C1 segment of cervical spinal cord (tissue), 14 donors: Measurements from ENCODE around the gene CPOX.
"Not testable (repeated sequence)": the region's sequence is repeated elsewhere in the genome, so short reads cannot be mapped to it uniquely, and the experiment has no call there.

Experiments used
- DNase-seq, 14 donors: peaks; one replicate each; lab custom pipeline; 2025; lab: John Stamatoyannopoulos, UW

CPOX gene

GRCh38 chr3:98593046-98593936 lies at the start of gene CPOX:
Gene CPOX, minus strand, starts transcription at chr3:98593611. Its CDS starts 107 bp downstream, at chr3:98593504.
- peak in 13 of 14 donors; percentile 42 to 91 (median 83) for DNase-seq

DNA sequence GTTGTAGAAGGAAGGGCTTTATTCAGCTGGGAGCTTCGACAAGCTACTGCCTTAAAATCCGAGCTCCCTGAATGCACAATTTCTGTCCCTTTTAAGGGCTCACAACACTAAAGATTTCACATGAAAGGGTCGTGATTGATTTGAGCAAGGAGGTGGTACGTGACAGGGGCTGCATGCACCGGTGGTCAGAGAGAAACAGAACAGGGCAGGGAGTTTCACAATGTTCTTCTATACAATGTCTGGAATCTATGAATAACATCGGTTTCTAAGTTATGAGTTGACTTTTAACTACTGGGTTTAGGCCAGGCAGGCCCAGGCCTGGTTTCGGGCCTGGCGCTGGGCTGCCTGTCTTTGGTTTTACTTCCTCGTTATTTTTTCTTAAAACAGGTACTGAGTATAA lies 49.4 kb upstream of the CPOX start:
- DNase-seq = not testable (repeated sequence)

DNA sequence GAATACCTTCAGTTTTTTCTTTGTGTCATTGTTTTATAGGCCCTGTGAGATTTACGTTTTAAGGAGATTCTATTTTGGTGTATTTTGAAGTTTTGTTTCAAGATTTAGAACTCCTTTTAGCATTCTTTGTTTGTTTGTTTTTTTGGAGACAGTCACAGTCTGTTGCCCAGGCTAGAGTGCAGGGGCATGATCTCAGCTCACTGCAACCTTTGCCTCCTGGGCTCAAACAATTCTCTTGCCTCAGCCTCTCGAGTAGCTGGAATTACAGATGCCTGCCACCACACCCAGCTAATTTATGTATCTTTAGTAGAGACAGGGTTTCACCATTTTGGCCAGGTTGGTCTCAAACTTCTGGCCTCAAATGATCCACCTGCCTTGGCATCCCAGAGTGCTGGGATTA lies 48.3 kb upstream of the CPOX start:
- not testable (repeated sequence) for DNase-seq

DNA sequence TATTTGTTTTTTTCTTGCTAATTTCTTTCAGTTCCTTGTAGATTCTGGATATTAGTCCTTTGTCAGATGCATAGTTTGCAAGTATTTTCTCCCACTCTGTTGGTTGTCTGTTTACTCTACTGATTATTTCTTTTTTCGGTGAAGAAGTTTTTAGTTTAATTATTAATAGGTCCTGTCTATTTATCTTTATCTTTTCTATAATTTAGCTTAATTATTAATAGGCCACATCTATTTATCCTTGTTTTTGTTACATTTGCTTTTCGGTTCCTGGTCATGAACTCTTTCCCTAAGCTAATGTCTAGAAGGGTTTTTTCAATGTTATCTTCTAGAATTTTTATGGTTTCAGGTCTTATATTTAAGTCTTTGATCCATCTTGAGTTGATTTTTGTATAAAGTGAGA lies 45.1 kb upstream of the CPOX start:
- not testable (repeated sequence) for DNase-seq

DNA sequence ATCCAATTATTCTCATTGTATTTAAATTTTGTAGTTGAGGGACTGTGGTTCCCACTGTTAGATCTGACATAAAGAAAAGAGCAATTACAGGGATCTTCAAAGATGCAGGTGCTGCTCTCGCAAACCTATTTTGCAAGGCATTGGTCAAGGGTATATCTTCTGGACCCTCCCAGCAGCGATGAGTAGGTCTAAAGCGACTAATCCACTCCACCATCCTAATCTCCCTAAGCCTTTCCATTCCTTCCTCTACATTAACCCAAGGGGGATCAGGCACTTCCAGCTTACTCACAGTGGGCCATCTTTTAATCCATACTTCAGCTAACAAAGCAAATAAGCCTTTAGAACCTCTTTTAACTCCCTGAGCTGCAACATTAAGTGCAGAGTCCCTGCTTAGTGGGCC lies 37.0 kb upstream of the CPOX start:
- DNase-seq = no peak

DNA sequence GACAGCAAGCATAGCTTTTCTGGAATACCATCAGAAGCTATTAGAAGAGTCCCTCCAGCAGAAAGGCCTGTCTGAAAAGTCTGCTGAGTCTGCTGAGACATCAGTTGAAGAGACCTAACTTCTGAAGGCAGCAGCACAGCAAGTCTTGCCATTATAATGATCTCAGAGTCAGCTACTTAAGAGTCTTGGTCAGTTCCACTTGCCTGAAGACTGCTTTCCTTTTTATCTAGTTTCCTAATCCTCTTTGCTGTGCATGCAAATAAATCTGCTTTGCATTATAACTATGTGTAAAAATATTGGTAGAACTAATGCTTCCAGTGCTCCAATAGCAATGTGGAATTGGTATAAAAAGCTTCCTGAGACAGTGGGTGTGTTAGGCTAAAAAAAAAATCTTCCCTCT lies 34.9 kb upstream of the CPOX start:
- DNase-seq = no peak

DNA sequence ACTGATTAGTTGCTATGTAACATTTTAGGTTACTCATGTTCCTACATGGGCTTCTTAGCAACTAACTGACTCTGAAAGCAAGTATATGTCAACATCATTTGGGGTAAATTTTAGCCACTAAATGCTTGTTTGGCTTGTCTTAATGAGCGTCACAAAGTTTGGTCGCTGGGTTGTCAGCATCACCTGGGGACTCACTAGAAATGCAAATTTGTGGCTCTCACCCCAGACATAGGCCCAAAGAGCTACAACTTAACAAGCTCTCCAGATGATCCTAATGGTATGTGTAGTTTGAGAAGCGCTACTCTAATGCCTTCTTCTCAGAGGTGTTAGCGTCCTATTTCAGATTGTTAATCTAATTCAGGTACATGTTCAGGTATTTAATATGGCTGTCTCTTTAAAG lies 32.7 kb upstream of the CPOX start:
- no peak for DNase-seq

DNA sequence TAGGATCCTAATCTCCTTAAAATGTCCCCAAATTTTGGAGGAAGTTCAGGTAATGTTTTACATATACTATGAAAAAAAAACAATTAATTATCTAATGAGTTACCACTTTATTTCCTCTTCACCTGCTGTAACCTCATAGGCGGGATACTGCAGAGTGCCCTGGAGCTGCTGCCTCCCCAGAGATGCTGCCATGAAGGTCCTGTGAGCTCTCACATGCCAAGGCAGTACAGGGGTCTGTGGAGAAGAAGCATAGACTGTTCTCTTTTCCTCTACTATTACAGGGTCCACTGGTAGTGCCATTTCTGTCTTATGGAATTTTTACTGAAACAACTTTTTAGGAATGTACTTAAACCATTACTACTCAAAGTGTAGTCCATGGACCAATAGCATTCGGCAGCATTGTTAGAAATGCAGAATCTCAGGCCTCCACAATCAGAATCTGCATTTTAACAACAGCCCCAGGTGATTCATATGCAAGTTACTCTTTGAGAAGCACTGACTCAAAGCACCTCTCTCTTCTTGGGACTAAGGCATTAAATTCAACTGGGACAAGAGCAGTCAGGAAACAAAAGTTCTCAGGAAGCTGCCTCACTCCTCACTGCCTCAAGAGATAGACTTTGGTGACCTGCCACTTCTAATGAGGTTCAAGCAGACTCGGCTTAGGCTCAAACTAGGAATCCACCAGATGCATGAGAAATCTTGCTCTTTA lies 30.3 kb upstream of the CPOX start:
- no peak for DNase-seq

DNA sequence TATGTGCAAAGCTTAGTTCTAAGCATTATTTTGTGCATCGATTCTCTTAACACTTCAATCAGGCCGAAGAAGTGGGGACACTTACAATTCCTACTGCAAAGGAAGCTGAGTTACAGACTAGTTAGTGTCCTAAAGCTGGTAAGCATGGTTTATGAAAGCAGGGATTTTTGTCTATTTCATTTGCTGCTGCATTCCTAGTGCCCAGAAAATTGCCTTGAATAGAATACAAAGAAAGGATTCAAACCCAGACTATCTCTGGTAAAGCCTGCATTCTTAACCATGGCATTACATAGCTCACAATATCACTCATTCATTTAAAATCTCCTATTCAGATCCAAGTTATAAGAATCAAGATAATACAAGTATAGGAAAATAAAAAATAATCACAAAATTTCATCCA lies 24.4 kb upstream of the CPOX start:
- no peak for DNase-seq

DNA sequence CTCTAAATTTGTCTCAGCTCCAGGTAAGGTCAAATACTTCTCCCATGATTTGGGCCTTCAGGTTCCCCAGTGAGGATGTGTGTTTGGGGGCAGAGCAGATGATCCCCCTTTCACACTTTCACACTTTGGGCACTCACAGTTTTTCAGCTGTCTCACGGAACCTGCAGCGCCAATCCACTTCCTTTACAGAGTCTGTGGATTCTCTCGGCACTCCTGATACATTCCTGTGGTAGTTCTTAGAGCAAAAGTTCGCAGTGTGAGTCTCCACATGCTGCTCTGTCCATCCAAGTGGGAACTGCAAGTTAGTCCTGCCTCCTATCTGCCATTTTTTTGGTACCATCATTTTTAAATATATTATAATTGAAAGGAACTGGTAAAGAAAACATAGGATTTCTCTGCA lies 20.2 kb upstream of the CPOX start:
- no peak for DNase-seq

GRCh38 chr3:98612996-98613517 lies 19.6 kb upstream of the CPOX start:
- peak in 4 of 14 donors; percentile 7 to 49 (median 32) for DNase-seq

- DNase-seq = no peak
These were observed 19.2 kb upstream of the CPOX start for GRCh38 chr3:98612587-98612986.

DNA sequence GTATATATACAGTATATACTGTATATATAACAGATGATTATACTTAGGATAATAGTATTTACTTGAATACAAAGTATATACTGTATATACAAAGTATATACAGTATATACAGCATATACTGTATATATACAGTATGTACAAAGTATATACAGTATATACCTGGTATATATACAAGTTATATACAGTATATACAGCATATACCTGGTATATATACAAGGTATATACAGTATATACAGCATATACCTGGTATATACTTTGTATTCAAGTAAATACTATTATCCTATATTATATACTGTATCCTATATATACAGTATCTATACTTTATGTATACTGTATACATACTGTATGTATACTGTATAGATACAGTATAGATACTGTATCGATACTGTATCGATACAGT lies 14.6 kb upstream of the CPOX start:
- DNase-seq = no peak

GRCh38 chr3:98603580-98603979 lies 10.2 kb upstream of the CPOX start:
- DNase-seq = no peak

GRCh38 chr3:98602078-98602678 lies 8.8 kb upstream of the CPOX start:
- peak in 2 of 14 donors; percentile 4 to 23 for DNase-seq

- no peak for DNase-seq
These were observed 7.8 kb upstream of the CPOX start for GRCh38 chr3:98601180-98601579.

DNA sequence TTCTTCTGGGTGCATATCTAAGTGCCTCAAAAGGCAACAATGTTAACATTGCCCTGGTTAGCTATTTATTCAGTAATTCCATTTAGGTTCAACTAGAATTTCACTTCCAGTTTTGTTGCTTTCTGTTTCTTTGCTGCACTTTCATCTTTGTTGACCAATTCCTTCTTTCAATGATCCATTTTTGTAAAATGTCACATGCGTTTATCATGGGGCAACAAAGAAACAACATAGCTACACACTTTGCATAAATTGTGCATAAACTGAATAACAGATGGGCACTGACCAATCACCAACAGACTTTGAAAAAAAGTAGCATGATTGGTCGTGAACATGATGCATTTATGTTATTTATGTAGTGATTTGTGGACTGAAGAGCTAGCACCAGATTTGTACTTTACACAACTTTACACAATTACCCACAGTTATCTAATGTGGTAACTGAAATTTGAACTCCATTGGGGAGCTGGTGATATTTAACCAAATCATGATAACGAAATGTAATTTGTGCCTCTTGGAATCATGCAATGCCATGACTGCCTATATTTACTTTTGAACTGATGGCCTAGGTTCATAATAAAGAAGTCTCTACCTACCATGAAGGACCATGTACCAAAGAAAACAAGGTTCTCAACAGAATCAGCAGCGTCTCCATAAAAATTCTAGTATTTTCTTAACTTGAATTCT lies 7.1 kb upstream of the CPOX start:
- DNase-seq = no peak

DNA sequence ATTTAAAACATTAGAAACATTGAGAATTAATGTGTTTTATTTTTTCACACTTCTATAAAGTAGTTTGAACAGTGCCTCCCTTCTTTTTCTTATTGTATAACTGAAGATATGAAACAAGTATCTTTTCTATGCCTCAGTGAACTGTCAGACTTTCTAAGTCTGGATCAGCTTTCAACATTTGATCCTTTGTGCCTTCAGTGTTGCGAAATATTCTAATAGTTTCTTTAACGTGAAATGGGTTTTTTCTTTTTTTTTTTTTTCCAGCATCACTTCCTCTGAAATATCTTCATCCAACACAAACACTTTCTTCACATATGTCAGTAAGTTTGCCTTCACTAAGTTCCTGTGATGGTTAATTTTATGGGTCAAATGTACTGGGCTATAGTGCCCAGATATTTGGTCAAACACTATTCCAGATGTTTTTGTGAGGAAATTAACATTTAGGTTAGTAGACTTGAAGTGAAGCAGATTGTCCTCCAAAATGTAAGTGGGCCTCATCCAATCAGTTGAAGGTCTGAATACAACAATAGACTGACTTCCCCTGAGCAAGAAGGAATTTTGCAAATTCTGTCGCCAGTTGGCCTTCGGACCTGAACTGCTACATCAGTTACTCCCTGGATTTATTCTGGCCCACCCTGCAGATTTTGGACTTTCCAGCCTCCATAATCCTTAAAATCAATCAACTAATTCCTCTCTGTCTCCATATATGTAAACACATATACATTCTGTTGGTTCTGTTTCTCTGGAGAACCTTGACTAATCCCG lies 6.4 kb upstream of the CPOX start:
- DNase-seq = no peak

GRCh38 chr3:98598492-98598891 lies 5.1 kb upstream of the CPOX start:
- no peak for DNase-seq

DNA sequence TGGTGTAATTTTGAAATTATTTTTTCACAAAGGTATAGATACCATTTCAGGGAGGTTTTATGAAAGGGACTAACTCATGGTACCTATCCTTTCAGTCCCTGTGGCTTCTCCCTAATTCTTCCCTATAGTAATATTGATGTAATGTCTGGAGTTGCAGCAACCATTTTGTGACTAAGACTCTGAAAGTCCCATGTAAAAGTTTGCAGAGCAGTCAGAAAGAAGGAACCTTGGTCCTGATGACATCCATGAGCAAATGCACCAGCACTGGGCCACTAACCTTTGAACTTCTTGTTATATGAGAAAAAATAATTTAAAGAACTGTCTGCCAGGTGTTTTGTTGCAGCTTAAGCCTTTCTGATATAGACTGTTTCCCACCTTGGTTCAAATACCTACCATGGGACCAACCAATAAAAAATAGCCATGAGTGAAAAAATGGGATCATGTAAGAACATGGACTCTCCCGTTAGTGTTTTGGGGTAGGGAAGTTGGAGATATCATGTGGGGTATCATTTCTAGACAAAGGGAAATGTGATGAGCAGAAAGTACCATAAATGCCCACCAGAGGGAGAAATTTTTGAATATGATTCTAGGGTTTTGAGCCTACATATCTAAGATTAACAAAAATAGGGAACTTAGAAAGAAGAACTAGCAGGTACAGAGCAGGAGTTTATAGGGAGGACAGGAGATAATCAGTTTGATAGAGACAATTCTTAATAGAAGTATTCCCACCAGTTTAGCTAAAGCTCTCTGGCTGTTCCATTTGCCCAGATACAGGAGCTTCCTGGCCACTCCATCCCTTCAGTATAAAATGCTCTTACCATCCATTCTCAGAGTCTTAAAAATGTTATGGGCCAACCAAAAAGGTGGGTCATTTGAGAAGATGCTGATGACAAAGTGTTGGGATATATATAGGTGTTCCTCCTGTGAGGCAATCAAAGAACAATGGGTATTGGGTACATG lies 3.4 kb upstream of the CPOX start:
- no peak for DNase-seq
